Lung (tissue), 12 donors: ENCODE measurements around the gene THSD8. TPM values are rescaled to one million over a fixed set of nuclear protein-coding genes. Genes with fewer than 3 reads are reported as not detected.
A peak's percentile ranks its signal among the peaks of the same experiment; 100 is the strongest.

Experiments
- ATAC-seq: fragments of 200-7000 bp; cut with Tn5 transposase; one replicate; pipeline ENCODE4 v1.9.1; 2020; ENCODE audit warnings: moderate number of reproducible peaks; ENCODE audit not compliant: insufficient read depth, low FRiP score
- DNase-seq, 3 donors: peaks; one replicate each; pipeline ENCODE4 v3.0.0-alpha.2; 2013 to 2017
- H3K27ac ChIP-seq, 2 donors: one replicate each; pipeline ENCODE4 v1.5.1; 2013; ENCODE audit warnings: mild to moderate bottlenecking in 2 of 2, moderate library complexity in 2 of 2, control low read depth in 1 of 2, inconsistent platforms in 1 of 2, low read depth in 1 of 2, low read length in 1 of 2
- H3K27me3 ChIP-seq, 3 donors: one replicate each; pipeline ENCODE4 v1.5.1; 2013; ENCODE audit warnings: low read length in 2 of 3; ENCODE audit not compliant: control insufficient read depth in 3 of 3, insufficient read depth in 3 of 3
- H3K36me3 ChIP-seq, 4 donors: one replicate each; pipeline ENCODE4 v1.5.1; 2013; ENCODE audit warnings: low read length in 4 of 4, mild to moderate bottlenecking in 1 of 4, moderate library complexity in 1 of 4; ENCODE audit not compliant: control insufficient read depth in 4 of 4, insufficient read depth in 4 of 4
- H3K4me1 ChIP-seq, 5 donors: one replicate each; pipeline ENCODE4 v1.5.1; 2013; ENCODE audit warnings: low read length in 5 of 5, mild to moderate bottlenecking in 2 of 5, moderate library complexity in 1 of 5; ENCODE audit not compliant: control insufficient read depth in 5 of 5, insufficient read depth in 5 of 5
- H3K4me3 ChIP-seq: one replicate; pipeline ENCODE4 v1.5.1; 2013; ENCODE audit warnings: mild to moderate bottlenecking, control low read depth, moderate library complexity
- H3K9ac ChIP-seq, 2 donors: one replicate each; pipeline ENCODE4 v1.5.1; 2013; ENCODE audit warnings: low read length in 2 of 2, control low read depth in 1 of 2; ENCODE audit not compliant: insufficient read depth in 1 of 2
- H3K9me3 ChIP-seq, 4 donors: one replicate each; pipeline ENCODE4 v1.5.1; 2013; ENCODE audit warnings: low read length in 3 of 4, mild to moderate bottlenecking in 1 of 4, moderate library complexity in 1 of 4; ENCODE audit not compliant: control insufficient read depth in 4 of 4, insufficient read depth in 3 of 4
- WGBS, 2 donors: extraction: QIAGEN DNeasy Blood & Tissue Kit; methylation state at CpG; one replicate each; pipeline ENCODE4 v1.1.7; 2013; 5-methylcytosine and 5-hydroxymethylcytosine counted together
- polyA plus RNA-seq, 2 donors: library from polyadenylated mRNA; stranded (reverse); fragments of 200-250 nt; gene quantifications; one replicate each; pipeline ENCODE4 v1.2.1, GENCODE V29; 2013
- total RNA-seq, 2 donors: library from RNA; depleted of rRNA in 1 of 2; stranded (reverse); fragments of >200 nt in 1 of 2; gene quantifications; one replicate each; pipeline ENCODE4 v1.2.1, GENCODE V29; 2014 to 2021
- TF ChIP-seq, protein P1 (sequence below): IDR thresholded peaks from 2 replicates; pipeline ENCODE4 v1.5.1; 2012; ENCODE audit warnings: mild to moderate bottlenecking; ENCODE audit errors: control extremely low read depth, extremely low read depth
- donor health status: control.
- donor health status: control.
- donor health status: Bipolar disorder and iron deficiency.
- donor health status: healthy.
- donor health status: DM: yes; HTN: yes; CAD: no.

The THSD8 gene
- total and polyA plus RNA-seq, 4 donors: 0.10 to 6.2 (median 2.0) TPM

DNA sequence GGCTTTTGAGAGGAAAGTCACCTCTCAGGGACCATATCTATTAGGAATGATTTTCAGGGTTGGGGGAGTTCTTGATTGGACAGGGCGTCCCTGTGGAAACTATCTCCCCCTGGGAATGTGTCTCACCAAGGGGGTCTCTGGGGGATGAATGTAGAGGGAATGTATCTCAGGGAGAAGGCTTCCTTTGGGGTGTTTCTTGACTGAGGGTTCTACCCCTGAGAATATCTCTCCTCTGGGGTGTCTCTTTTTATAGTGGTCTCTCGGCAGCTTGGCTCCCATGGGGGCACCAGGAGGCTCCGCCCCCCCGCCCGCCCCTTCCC is 31.5 kb downstream of the THSD8 start:
- Histone ChIP-seq H3K27ac (no peak overlapping the region), H3K9ac (no peak overlapping the region), H3K4me1 (peaks cover 0 to 9% (median 0%) of the 10 kb centered on the region in 5 donors), H3K36me3 (no peaks in the 10 kb centered on the region), H3K4me3 (no peak overlapping the region), H3K9me3 (peaks cover 0 to 4% (median 0%) of the 10 kb centered on the region in 4 donors), H3K27me3 (peaks cover 0 to 60% (median 58%) of the 10 kb centered on the region in 3 donors)
- DNase-seq: no peak
- 0 to 2% methylated on average over 3 to 5 of the region's 5 CpGs for WGBS, 2 donors
- TF ChIP-seq, protein P1, sequence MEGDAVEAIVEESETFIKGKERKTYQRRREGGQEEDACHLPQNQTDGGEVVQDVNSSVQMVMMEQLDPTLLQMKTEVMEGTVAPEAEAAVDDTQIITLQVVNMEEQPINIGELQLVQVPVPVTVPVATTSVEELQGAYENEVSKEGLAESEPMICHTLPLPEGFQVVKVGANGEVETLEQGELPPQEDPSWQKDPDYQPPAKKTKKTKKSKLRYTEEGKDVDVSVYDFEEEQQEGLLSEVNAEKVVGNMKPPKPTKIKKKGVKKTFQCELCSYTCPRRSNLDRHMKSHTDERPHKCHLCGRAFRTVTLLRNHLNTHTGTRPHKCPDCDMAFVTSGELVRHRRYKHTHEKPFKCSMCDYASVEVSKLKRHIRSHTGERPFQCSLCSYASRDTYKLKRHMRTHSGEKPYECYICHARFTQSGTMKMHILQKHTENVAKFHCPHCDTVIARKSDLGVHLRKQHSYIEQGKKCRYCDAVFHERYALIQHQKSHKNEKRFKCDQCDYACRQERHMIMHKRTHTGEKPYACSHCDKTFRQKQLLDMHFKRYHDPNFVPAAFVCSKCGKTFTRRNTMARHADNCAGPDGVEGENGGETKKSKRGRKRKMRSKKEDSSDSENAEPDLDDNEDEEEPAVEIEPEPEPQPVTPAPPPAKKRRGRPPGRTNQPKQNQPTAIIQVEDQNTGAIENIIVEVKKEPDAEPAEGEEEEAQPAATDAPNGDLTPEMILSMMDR: no peak
- ATAC-seq: no peak

DNA sequence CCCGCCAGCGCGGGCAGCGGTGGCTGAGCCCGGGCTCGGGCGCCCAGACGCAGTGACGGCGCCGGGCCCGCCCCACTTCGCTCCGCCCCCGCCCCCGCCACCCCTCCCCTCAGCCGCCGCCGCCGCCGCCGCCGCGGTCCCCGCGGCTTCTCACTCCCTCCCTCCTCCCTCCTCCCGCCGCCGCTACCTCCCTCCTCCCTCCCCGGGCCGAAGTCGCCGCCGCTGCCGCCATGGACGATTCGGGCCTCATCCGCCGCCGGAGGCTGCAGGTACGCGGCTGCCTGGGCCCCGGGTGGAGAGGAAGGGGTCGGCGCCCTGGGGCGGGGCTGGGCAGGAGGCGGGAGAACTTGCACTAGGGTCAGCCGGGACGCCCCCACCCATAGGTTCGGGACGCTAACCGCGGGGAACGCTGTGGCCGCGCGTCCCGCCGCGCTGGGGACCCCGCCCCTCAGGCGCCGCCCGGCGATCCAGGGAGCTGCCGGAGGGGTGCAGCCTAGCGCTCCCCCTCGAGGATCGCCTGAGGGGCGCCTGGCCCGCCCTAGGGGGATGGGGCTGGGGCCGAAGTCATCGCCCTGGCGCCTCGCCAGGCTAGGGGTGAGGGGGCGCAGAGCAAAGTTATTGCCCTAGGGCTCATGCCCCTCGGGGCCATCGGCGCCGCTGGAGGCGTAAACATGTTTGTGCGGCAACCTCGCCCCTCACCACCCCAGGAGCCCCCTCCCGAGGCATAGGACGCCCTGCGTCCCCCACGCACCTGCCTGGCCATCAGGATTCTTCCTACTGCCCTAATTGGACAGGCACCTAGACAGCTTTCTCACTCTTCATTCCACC is 32.1 kb downstream of the THSD8 start:
- DNase-seq: peak in 1 of 3 donors; percentile 13
- TF ChIP-seq, protein P1: no peak
- Histone ChIP-seq H3K9ac (no peak overlapping the region), H3K36me3 (no peaks in the 10 kb centered on the region), H3K4me3 (peak overlapping the region; percentile 16), H3K9me3 (peaks cover 0 to 4% (median 0%) of the 10 kb centered on the region in 4 donors), H3K4me1 (peaks cover 0 to 11% (median 0%) of the 10 kb centered on the region in 5 donors), H3K27me3 (peaks cover 0 to 61% (median 57%) of the 10 kb centered on the region in 3 donors), H3K27ac (no peak overlapping the region)
- 2% methylated on average over 55 to 81 of the region's 87 CpGs for WGBS, 2 donors
- ATAC-seq: no peak

DNA sequence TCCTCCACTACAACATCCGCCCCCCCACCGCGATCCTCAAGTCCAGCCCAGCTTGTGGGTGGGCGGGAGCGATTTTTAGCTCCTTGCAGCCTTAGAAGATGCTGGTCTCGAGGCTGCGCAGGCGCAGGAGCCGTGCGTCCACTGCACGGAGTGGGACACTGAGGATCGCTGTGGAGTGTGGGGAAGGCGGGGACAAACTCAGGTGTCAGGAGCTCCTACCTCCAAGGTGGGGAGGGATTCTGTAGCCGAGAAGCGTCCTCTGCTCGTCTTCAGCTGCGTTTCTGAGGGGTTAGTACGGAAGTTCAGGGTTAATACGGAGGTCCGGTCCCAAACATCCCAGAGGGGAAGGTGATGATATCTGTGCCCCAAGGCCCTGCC is 32.7 kb downstream of the THSD8 start, which contains the start of gene RTBDN:
TSS of gene RTBDN (minus strand) at position 14 of the 378 bp plus-strand sequence. CDS start 4,600 bp downstream, outside the sequence.
- Histone ChIP-seq H3K4me1 (peaks cover 0 to 11% (median 0%) of the 10 kb centered on the region in 5 donors), H3K27me3 (peaks cover 0 to 67% (median 62%) of the 10 kb centered on the region in 3 donors), H3K4me3 (peak within 1 kb of the TSS; percentile 16), H3K9me3 (peaks cover 0 to 4% (median 0%) of the 10 kb centered on the region in 4 donors), H3K9ac (no peak within 1 kb of the TSS), H3K27ac (no peak within 1 kb of the TSS), H3K36me3 (no peaks in the 10 kb centered on the region)
- DNase-seq (no peak), ATAC-seq (no peak)
- WGBS, 2 donors: 6 to 8% methylated on average over 20 of the region's 20 CpGs
- TF ChIP-seq, protein P1: no peak
